NCI-H748 treated with DMSO at 0.1 percent for 48 hours (cell line): ENCODE measurements around the gene FGFBP3.

Experiments used
- DNase-seq: peaks from one replicate; lab custom pipeline; 2025; lab: John Stamatoyannopoulos, UW

FGFBP3 gene

GRCh38 chr10:91856637-91857036 lies 52.6 kb downstream of the FGFBP3 start:
- no peak for DNase-seq
